Superior temporal gyrus (tissue), 1 donor: ENCODE measurements around the gene C12orf43.
A peak's percentile ranks its signal among the peaks of the same experiment; 100 is the strongest.
"Not testable (repeated sequence)": the region's sequence is repeated elsewhere in the genome, so short reads cannot be mapped to it uniquely, and the experiment has no call there.

ENCODE experiments used
- DNase-seq: peaks from one replicate; pipeline ENCODE4 v3.0.0-alpha.2; 2016; ENCODE audit errors: extremely low spot score

The C12orf43 gene, protein sequence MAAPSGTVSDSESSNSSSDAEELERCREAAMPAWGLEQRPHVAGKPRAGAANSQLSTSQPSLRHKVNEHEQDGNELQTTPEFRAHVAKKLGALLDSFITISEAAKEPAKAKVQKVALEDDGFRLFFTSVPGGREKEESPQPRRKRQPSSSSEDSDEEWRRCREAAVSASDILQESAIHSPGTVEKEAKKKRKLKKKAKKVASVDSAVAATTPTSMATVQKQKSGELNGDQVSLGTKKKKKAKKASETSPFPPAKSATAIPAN

DNA sequence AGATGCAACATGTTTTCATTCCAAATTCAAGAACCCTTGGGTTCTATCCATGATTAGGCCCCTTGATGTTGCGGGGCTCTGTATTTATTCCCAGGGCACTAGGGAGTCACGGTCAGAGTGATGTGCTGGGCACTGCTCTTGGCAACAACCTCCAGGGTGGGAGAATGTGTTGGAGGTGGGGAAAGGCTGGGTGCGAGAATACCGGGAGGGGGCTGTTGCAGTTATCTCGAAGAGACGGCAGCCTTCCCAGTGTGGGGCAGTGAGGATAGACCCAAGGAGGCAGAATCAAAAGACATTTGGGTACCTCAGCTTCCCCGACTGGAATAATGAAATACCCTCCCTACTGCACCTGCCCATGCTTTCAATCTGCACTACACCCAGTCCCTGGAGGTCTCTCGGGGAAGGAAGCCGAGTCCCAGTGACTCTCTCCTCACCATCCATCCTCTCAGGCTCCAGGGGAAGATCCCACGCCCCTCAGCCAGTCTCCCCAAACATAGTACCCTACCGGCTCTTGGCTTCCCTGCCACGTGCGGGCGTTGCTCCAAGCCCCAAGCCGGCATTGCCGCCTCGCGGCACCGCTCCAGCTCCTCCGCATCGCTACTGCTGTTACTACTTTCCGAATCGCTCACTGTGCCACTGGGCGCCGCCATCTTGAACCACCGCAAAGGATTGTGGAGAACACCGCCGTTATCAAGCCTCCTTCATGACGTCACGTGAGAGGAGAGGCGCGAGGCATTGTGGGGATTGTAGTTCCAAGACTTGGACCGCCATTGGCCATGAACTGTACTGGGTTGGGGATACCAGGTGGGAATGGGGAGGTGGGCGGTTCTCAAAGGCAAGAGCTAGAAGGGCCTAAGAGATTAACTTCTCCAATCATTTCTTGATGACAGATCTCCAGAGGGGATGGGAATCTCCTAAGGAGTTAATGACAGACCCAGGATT is at the start of gene C12orf43:
Gene C12orf43, minus strand, starts transcription at position 663 of the 942 bp plus-strand sequence. Its CDS starts 13 bp downstream, at position 650.
- DNase-seq: peak; percentile 99

DNA sequence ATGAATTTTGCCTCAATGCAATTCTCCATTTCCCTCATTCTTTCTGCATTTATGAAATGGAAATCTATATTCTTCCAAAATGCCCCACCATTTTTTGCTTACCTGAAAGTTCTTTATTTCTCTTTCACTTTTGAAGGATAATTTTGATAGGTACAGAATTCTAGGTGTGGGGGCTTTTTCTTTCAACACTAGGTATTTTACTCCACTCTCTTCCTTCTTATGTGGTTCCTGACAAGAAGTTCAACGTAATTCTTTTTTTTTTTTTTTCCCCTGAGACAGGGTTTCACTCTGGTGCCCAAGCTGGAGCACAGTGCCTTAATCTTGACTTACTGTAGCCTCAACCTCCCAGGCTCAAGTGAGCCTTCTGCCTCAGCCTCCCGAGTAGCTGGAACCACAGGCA is 49.1 kb upstream of the C12orf43 start:
- DNase-seq: no peak

DNA sequence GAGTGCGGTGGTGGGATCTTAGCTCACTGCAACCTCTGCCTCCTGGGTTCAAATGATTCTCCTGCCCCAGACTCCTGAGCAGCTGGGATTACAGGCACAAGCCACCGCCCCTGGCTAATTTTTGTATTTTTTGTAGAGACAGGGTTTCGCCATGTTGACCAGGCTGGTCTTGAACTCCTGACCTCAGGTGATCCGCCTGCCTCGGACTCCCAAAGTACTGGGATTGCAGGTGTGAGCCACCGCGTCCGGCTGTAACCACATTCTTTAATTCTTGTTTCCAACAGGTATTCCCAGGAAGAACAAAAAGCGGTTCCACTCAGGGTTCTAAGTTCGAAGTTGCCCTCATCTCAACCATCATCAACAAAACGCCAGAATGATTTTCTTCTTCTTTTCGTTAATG is 48.3 kb upstream of the C12orf43 start:
- DNase-seq: not testable (repeated sequence)

DNA sequence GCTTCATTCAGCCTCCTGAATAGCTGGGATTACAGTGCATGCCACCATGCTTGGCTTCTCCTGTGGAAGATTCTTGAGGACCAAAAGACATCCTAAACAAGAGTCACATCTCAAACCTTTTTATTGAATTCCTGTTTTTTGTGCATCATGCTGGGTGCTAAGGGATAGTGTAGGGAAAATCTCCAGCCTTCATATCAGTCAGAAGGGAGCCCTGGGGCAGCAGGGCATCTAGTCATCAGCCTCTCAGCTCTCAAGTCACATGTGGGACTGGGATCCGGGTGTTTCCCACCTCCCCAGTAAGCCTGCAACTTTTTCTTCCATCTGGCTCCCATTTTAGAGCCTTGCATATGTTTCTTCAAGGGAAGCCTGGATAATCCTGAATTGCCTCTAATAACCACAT is 47.8 kb upstream of the C12orf43 start:
- DNase-seq: no peak

DNA sequence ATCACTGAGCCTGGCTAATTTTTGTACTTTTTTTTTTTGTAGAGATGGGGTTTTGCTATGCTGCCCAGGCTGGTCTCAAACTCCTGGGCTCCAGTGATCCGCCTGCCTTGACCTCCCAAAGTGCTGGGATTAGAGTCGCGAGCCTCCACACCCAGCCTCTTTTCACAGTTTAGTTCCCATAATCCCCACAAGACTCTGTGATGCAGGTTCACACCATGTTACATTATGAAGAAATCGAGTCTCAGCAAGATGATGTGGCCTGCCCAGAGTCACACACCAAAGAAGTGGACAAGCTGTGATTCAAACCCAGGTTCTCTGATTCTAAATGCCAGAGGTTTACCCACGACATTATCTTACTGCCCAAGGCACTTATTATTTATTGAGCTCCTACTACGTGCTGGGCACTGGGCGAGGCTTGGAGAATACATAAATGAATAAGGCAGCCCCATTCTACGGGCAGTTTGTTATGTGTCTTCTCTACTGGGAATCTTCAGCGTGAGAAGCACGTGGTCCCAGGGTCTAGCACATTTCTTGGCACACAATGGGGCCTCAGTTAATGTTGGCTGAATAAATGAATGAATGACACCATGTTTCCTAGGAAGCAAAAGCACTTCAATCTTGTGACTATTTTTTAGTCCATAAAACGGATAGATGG is 46.2 kb upstream of the C12orf43 start:
- DNase-seq: no peak

DNA sequence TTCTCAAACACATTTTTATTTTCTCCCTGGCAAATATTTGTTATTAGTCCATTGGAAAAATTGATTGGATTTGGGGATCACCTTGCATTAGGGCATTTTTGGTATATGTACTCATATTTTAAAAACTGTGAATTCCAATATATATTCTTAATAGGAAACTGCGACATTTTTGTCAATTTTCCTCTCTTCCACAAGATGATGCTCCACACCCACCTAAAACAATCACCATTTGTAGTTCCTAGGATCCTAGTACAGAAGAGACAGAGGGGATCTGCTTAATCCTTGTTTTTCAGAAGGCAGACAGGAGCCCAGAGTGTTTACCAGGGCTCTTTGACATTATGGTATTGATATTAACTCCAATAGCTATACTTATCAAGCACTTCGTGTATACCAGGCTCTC is 45.5 kb upstream of the C12orf43 start:
- DNase-seq: peak; percentile 67

DNA sequence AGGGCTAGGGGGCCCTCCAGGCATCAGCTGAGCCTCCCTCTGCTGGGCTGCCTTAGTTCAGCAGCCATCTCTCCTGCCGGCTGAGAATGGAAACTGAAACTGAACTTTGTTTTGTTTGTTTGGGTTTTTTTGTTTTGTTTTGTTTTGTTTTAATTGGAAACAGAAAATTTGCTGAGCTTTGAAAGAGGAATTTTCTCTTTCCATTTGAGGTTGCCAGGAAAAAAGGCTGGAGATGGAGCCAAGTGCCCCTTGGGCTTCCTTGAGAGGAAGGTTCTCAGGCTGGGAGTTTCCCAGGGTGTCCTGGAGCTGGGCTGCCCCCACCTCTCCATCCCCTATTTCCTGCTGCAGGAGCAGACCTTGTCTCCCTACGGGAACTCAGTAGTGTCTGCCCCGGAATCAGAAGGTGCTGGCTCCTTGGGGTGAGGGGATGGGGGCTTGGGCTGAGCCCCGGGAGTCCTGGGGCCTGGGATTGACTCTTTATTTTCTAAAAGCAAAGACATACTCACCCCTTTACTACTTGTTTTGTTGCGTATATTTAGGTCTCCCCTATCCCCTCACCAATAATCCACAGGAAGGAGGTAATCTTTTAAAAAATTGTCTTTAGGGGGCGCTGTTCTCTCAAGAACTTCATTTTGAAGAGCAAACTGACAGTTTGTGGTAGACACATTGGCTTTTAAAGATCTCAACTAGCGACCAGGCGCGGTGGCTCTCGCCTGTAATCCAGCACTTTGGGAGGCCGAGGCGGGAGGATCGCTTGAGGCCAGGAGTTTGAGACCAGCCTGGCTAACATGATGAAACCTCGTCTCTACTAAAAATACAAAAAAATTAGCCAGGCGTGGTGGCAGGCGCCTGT is 44.1 kb upstream of the C12orf43 start:
- peak; percentile 80 for DNase-seq

DNA sequence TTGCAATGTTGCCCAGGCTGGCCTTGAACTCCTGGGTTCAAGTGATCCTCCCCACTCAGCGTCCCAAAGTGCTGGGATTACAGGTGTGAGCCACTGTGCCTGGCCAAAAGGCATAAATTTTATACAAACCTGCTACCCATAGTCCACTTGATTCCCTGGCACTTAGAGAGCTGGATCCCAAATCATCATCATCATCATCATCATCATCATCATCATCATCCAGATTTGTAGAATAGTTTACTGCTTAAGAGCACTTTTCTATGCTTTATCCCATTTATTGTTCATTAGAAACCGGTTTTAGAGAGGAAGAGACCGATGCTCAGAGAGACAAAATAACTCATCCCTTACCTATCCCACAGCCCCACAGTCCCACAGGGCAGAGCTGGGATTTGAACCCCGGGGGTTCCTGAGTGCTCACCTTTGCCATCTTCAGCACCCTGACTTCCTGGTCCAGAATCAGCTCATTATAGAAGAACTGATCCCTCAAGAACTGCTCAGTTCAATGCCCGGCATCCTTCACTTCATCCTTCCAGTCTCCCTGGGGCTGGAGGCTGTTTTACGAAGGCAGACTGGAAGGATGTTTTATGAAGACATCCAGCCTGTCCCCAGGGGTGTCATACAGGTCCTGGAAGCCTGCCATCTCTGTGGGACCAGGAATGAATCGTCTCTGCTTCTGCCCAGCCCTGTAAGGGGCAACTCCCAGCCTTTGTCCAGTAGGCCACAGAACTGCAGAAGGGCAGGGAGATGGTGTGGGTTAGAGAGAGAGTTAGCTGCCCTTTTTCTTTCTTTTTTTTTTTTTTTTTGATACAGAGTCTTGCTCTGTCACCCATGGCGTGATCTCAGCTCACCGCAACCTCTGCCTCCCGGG is 43.0 kb upstream of the C12orf43 start:
- DNase-seq: no peak

DNA sequence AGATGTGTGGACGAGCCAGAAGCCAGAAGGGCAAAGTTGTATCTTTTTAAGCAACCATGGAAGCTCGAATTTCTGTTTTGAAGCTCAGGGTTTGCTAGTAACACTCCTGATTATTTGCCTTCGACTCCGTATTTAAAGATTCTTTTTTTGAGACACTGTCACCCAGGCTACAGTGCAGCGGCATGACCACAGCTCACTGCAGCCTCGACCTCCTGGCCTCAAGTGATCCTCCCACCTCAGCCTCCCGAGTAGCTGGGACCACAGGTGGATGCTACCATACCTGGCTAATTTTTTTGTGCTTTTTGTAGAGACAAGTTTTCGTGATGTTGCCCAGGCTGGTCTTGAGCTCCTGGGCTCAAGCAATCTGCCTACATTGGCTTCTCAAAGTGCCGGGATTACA is 41.5 kb upstream of the C12orf43 start:
- no peak for DNase-seq

DNA sequence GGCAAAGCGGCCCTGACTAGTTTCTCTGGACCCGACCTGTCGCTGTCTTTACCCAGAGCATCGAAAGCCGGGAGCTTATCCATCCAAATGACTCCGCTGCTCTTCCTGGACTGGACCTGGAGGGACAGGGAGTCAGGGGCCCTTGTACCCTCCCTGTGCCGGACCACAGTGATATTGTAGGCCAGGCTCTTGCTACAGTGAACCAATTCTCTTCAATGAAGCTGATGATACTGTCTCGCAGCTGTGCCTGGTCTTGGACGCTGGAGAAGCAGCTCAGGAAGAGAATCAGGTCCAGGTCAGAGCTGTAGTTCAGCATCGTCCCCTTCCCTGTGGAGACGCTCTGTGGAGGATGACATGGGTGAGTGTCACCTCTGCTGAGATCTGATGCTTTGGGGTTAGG is 37.4 kb upstream of the C12orf43 start:
- DNase-seq: no peak

DNA sequence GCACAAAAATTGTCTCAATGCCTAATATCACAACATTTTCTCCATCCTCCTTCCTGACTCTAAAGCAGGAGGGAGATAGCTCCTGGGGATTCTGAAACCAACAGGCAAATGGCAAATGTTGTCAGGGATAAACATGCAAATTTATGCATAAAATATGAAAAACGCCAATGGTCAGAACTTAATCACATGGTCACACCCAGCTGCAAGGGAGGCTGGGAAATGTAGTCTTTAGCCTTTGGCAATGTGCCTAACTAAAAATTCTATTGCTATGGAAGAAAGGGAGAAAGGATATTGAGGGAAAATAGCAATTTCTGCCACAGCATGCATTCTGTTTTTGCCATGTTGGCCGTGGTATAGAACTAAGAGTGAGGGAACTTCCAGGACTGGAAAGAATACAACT is 34.4 kb upstream of the C12orf43 start:
- peak; percentile 39 for DNase-seq

DNA sequence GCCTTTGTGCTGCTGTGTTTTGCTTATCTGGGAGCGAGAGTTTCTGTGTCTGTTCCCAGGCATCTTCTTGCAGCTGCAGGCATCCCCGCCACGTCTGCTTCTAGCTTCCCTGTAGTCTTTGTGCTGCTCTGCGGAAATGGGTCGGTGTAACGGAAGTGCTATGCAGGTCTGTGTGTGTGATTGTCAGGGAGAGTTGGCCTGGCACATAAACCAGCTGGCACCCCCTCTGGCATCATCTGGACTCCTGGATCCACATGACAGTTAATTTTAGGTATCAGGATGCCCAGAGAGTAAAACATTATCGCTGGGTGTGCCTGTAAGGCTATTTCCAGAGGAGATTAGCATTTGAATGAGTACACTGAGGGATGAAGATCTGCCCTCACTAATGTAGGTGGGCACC is 32.2 kb upstream of the C12orf43 start:
- no peak for DNase-seq

DNA sequence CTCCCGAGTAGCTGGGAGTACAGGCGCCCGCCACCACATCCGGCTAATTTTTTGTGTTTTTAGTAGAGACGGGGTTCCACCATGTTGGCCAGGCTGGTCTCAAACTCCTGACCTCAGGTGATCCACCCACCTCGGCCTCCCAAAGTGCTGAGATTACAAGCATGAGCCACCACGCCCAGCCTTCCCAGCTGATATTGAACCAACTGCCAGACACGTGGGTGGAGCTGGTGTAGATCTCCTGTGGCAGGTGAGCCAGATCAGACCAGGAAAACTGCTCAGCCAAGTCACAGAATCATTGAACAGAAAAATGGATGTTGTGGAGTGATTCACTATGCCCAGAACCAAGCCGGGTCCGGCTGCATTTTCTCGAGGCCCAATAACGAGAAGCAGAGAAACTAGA is 31.1 kb upstream of the C12orf43 start:
- not testable (repeated sequence) for DNase-seq

DNA sequence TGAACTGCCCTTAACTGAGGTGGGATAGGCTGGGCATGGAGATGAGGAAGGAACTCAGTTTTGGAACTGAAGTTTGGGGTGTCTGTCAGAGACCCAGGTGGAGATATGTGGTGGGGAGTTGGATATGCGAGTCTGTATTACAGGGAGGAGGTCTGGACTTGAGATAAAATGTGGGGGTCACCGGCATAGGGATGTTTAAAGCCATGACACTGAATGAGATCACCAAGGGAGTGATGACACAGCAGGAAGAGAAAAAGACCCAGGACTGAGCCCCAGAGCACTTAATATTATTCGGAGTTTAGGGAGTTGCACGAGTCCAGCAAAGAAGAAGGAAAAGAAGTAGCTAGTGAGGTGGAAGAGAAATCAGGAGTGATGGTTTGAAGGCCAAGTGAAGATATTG is 26.8 kb upstream of the C12orf43 start:
- DNase-seq: no peak

DNA sequence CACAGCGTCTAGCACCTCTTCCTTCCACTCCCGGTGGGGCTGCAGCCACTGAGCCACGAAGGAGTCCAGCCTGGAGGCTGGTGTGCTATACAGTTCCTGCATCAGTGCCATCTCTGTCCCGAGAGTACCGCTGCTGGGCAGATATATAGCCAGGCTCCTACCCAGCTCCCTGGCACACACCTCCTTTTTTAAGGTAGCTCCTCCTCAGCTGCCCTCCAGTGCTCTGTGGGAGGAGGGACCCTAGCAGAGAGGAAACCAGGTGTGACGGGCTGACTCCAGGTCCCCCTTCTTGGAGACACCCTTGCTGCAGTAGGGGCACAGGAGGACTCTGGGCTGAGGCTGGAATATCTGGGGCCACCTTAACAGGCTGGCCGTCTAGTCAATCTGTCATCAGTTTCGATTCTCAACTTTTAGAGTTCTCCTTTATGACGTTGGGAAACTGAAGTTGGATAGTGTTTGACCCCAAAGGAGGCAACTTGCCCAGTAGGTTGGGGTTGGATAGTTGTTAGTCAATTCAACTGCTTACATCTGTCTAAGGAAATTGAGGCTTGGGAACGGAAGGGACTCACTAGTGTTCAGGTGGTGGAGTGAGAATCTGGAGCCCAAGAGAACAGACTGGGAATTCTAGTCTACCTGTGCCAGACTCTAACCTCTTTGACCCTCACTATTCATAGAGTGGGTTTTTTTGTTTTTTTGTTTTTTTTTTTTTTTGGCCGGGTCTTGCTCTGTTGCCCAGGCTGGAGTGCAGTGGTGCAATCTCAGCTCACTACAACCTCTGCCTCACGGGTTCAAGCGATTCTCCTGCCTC is 22.8 kb upstream of the C12orf43 start, which contains the start of gene OASL:
Gene OASL, minus strand, starts transcription at position 386 of the 808 bp plus-strand sequence. Its CDS starts 275 bp downstream, at position 111.
- peak; percentile 22 for DNase-seq

DNA sequence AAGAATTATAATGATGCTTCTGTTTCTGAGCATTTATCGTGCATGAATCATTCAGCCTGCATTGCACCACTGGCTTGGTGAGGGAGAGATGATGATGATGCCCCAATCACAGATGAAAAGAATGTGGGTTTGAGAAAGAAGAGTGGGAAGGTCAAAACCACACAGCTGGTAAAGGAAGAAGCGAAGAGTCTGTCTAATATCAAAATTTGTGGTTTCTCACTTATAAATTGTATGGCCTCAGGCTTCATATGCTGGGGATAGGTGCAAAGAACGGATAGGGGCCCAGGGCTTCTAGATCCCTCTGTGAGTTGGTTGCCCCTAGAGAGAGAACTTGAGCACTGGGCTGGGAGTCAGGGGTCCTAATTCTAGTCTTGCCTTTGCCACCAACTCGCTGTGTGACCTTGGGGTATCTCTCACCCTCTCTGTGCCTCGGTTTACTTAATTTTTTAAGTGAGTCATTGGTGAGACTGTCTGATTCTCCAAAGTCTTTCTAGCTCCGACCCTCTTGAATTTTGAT is 20.6 kb upstream of the C12orf43 start:
- no peak for DNase-seq

DNA sequence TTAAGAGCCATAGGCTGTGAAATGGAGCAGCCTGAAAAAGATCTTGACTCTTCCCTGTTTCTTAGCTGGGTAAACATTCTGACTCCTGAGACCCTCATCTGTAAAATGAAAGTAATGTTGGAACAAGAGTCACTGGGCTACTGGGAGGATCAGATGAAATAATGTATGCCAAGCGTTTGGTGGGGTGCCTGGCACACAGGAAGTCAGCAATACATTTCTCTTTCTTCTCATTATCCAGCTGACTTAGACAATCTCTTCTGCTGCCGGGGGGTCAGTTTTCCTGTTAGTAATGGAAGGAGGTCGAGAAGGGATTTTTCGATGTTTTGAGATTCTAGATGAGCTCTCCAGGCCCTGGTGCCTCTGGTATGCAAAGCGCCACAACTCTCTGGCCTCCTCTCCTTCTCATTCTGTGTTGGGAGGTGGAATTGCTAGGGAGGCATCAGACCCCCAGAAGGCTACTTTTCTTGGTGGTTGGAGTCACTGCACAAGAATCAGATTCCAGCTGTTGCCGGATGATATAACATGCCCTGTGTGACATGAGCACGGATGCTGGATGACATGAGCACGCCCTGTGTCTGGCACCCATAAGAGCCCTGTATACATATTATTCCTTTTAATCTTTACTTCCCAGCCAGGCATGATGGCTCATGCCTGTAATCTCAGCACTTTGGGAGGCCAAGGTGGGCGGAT is 18.5 kb upstream of the C12orf43 start:
- no peak for DNase-seq

DNA sequence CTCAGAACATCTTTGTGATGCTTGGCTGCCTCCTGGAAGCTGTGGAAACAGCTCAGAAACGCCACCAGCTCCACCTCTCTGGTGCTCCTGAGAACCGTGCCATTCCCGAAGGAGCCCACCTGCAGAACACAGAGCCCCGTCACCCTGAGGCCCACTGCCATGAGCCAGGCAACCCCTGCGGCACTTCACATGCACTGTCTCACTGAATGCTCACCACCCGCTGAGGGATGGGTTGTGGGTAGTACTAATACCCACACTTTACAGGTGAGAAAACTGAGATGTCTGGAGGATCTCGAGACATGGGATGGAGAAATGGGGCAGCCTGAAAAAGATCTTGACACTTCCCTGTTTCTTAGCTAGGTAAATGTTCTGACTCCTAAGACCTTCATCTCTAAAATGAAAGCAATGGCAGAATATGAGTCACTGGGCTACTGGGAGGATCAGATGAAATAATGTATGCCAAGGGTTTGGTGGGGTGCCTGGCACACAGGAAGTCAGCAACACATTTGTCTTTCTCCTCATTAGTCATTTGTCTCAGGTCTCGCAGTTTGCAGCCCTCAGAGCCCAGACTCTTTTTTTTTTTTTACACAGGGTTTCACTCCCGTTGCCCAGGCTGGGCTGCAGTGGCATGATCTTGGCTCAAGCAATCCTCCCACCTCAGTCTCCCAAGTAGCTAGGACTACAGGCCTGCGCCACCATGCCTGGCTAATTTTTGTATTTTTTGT is 17.5 kb upstream of the C12orf43 start:
- no peak for DNase-seq
